Esophagus squamous epithelium (tissue), 5 donors: ENCODE results near the gene SUSD1. TPM values are rescaled to one million over a fixed set of nuclear protein-coding genes. Genes with fewer than 3 reads are reported as not detected.

Experiments
- DNase-seq: peaks from one replicate; lab custom pipeline; 2025; lab: John Stamatoyannopoulos, UW
- H3K27ac ChIP-seq, 4 donors: fragments of 200-600 bp; sonication (generic); one replicate each; pipeline ENCODE4 v1.5.1; 2016 to 2019; ENCODE audit warnings: mild to moderate bottlenecking in 1 of 4
- H3K27me3 ChIP-seq, 4 donors: fragments of 200-600 bp; sonication (generic); 1 replicate in 3 of 4; 2 replicates in 1 of 4; pipeline versions ENCODE4 v1.5.1 to v1.6.0; 2017 to 2021; ENCODE audit warnings: antibody characterized with exemption in 1 of 4
- H3K36me3 ChIP-seq, 3 donors: fragments of 200-600 bp; sonication (generic); one replicate each; pipeline ENCODE4 v1.5.1; 2016 to 2019
- H3K4me1 ChIP-seq, 3 donors: fragments of 200-600 bp; sonication (generic); one replicate each; pipeline ENCODE4 v1.5.1; 2017 to 2019
- H3K4me3 ChIP-seq, 4 donors: fragments of 200-600 bp; sonication (generic); 1 replicate in 3 of 4; 2 replicates in 1 of 4; pipeline ENCODE4 v1.5.1; 2016 to 2019; ENCODE audit warnings: mild to moderate bottlenecking in 2 of 4, moderate library complexity in 1 of 4
- H3K9me3 ChIP-seq, 3 donors: fragments of 200-600 bp; sonication (generic); one replicate each; pipeline ENCODE4 v1.5.1; 2016 to 2019
- CTCF ChIP-seq, 6 experiments: fragments of 450-650 bp in 4 of 6; fragments of 200-600 bp in 2 of 6; sonication (generic) in 2 of 6; IDR thresholded peaks; one replicate each; pipeline ENCODE4 v1.5.1; 2016 to 2019; ENCODE audit warnings: antibody characterized with exemption in 6 of 6, mild to moderate bottlenecking in 4 of 6, moderate library complexity in 4 of 6
- POLR2A ChIP-seq, 4 donors: fragments of 450-650 bp; IDR thresholded peaks; one replicate each; pipeline ENCODE4 v1.6.1; 2017; ENCODE audit warnings: antibody characterized with exemption in 4 of 4, mild to moderate bottlenecking in 4 of 4, moderate library complexity in 3 of 4
- WGBS, 2 donors: methylation state at CpG; one replicate each; pipeline ENCODE4 v1.1.5; 2018; 5-methylcytosine and 5-hydroxymethylcytosine counted together
- intact Hi-C: fragments of 100-400 bp; cut with DNase I; formaldehyde crosslinking; loops from one replicate; pipeline ENCODE4 v1.15.0; 2022
- total RNA-seq, 4 donors: library from RNA; depleted of rRNA; stranded (reverse); fragments of >200 nt; gene quantifications; one replicate each; pipeline ENCODE4 v1.1.0, GENCODE V29; 2016
- donor health status: DM: yes; HTN: yes; CAD: no.

The SUSD1 gene
- total RNA-seq, 4 donors from 2014 or later = 5.6 to 6.6 (median 6.5) TPM

- intact Hi-C loops = loop anchor here (10.0 kb wide), 1 partner anchor 727 kb away; no protein-coding TSS in a partner anchor
- Histone ChIP-seq H3K27me3 (no peaks in the 10 kb centered on the region), H3K36me3 (no peaks in the 10 kb centered on the region), H3K4me1 (peaks cover 0 to 28% (median 0%) of the 10 kb centered on the region in 3 donors), H3K4me3 (no peak overlapping the region), H3K27ac (no peak overlapping the region), H3K9me3 (no peaks in the 10 kb centered on the region)
- DNase-seq = no peak
- TF ChIP-seq POLR2A (IDR thresholded peaks at IDR 0.05) (no peak), CTCF (IDR thresholded peaks at IDR 0.05) (no peak)
Measured at GRCh38 chr9:112087506-112087905, 87.6 kb downstream of the SUSD1 start.

GRCh38 chr9:112086627-112087026, 88.5 kb downstream of the SUSD1 start:
- H3K27me3 ChIP-seq = no peaks in the 10 kb centered on the region
- intact Hi-C loops = loop anchor here (10.0 kb wide), 1 partner anchor 728 kb away; no protein-coding TSS in a partner anchor
- peak overlapping the region in 1 of 4 donors; percentile 22 for H3K27ac ChIP-seq
- peak in 4 of 6 experiments; percentile 27 to 57 (median 46) for TF ChIP-seq CTCF (IDR thresholded peaks at IDR 0.05)
- TF ChIP-seq POLR2A (IDR thresholded peaks at IDR 0.05) = no peak
- 58 to 74% methylated on average over 2 of the region's 2 CpGs for WGBS, 2 donors
- H3K4me3 ChIP-seq = no peak overlapping the region
- no peaks in the 10 kb centered on the region for H3K36me3 ChIP-seq
- H3K4me1 ChIP-seq = peaks cover 0 to 37% (median 0%) of the 10 kb centered on the region in 3 donors
- no peak for DNase-seq
- no peaks in the 10 kb centered on the region for H3K9me3 ChIP-seq

GRCh38 chr9:112084907-112085306, 90.2 kb downstream of the SUSD1 start:
- Histone ChIP-seq H3K4me1 (peaks cover 0 to 54% (median 0%) of the 10 kb centered on the region in 3 donors), H3K27ac (peak overlapping the region in 3 of 4 donors; percentile 21 to 84 (median 62)), H3K27me3 (no peaks in the 10 kb centered on the region), H3K4me3 (no peak overlapping the region), H3K36me3 (no peaks in the 10 kb centered on the region), H3K9me3 (no peaks in the 10 kb centered on the region)
- whole genome bisulfite sequencing, 2 donors = 26 to 30% methylated on average over 2 of the region's 2 CpGs
- TF ChIP-seq POLR2A (IDR thresholded peaks at IDR 0.05) (no peak), CTCF (IDR thresholded peaks at IDR 0.05) (no peak)
- no peak for DNase-seq
- intact Hi-C loops = loop anchor here (10.0 kb wide), 1 partner anchor 730 kb away; no protein-coding TSS in a partner anchor

- no peak overlapping the region for H3K4me3 ChIP-seq
- H3K36me3 ChIP-seq = no peaks in the 10 kb centered on the region
- no peaks in the 10 kb centered on the region for H3K9me3 ChIP-seq
- peak overlapping the region in 3 of 4 donors; percentile 21 to 84 (median 62) for H3K27ac ChIP-seq
- H3K27me3 ChIP-seq = no peaks in the 10 kb centered on the region
- DNase-seq = no peak
- intact Hi-C loops = loop anchor here (10.0 kb wide), 1 partner anchor 730 kb away; no protein-coding TSS in a partner anchor
- H3K4me1 ChIP-seq = peaks cover 0 to 55% (median 0%) of the 10 kb centered on the region in 3 donors
- WGBS, 2 donors = 50 to 56% methylated on average over 3 of the region's 3 CpGs
- TF ChIP-seq CTCF (IDR thresholded peaks at IDR 0.05) = no peak
- TF ChIP-seq POLR2A (IDR thresholded peaks at IDR 0.05) = no peak
Measured at GRCh38 chr9:112084334-112084733, 90.8 kb downstream of the SUSD1 start.

GRCh38 chr9:112081918-112082729, 93.0 kb downstream of the SUSD1 start:
- TF ChIP-seq CTCF (IDR thresholded peaks at IDR 0.05) (no peak), POLR2A (IDR thresholded peaks at IDR 0.05) (no peak)
- 81 to 82% methylated on average over 7 of the region's 7 CpGs for whole genome bisulfite sequencing, 2 donors
- no peak overlapping the region for H3K4me3 ChIP-seq
- no peaks in the 10 kb centered on the region for H3K27me3 ChIP-seq
- intact Hi-C loops = loop anchor here (10.0 kb wide), 1 partner anchor 733 kb away; no protein-coding TSS in a partner anchor
- no peaks in the 10 kb centered on the region for H3K36me3 ChIP-seq
- H3K9me3 ChIP-seq = no peaks in the 10 kb centered on the region
- peak overlapping the region in 3 of 4 donors; percentile 15 to 84 (median 74) for H3K27ac ChIP-seq
- H3K4me1 ChIP-seq = peaks cover 0 to 66% (median 0%) of the 10 kb centered on the region in 3 donors
- no peak for DNase-seq
